ENCODE results near the gene RARG. TPM values are rescaled to one million over a fixed set of nuclear protein-coding genes. Genes with fewer than 3 reads are reported as not detected.

RARG gene
- total and polyA plus RNA-seq, 9 donors, result 8.7 to 37.0 (median 25.8) TPM

GRCh38 chr12:53276511-53276910 lies 44.5 kb upstream of the RARG start:
- DNase-seq, result no peak

GRCh38 chr12:53274445-53274844 lies 42.4 kb upstream of the RARG start:
- no peak for DNase-seq
- no peak for TF ChIP-seq CTCF (IDR thresholded peaks at IDR 0.05)
- no peak for TF ChIP-seq POLR2A (IDR thresholded peaks at IDR 0.05)
- TF ChIP-seq EP300 (IDR thresholded peaks at IDR 0.05), result no peak
- no peaks in the 10 kb centered on the region for H3K36me3 ChIP-seq
- no peaks in the 10 kb centered on the region for H3K27me3 ChIP-seq
- no peak overlapping the region for H3K4me3 ChIP-seq
- H3K4me1 ChIP-seq (ENCODE audit: insufficient read depth), result no peaks in the 10 kb centered on the region
- intact Hi-C loops (cut with DNase I), result no loop called here
- 94 to 97% (median 97%) methylated on average over 5 of the region's 5 CpGs for WGBS, 3 donors
- H3K27ac ChIP-seq, result no peak overlapping the region
- H3K9me3 ChIP-seq, result no peaks in the 10 kb centered on the region

More at GRCh38 chr12:53276511-53276910, 44.5 kb upstream of the RARG start:
- no peak overlapping the region for H3K27ac ChIP-seq
- no peaks in the 10 kb centered on the region for H3K27me3 ChIP-seq
- TF ChIP-seq POLR2A (IDR thresholded peaks at IDR 0.05) (no peak), CTCF (IDR thresholded peaks at IDR 0.05) (no peak), EP300 (IDR thresholded peaks at IDR 0.05) (no peak)
- no peak overlapping the region for H3K4me3 ChIP-seq
- no peaks in the 10 kb centered on the region for H3K4me1 ChIP-seq (ENCODE audit: insufficient read depth)
- intact Hi-C loops (cut with DNase I), result no loop called here
- no peaks in the 10 kb centered on the region for H3K9me3 ChIP-seq
- H3K36me3 ChIP-seq, result no peaks in the 10 kb centered on the region
- 93 to 97% (median 97%) methylated on average over 11 of the region's 11 CpGs for WGBS, 3 donors

GRCh38 chr12:53268630-53269562 lies 36.9 kb upstream of the RARG start:
- H3K4me1 ChIP-seq (ENCODE audit: insufficient read depth), result peaks cover 5% of the 10 kb centered on the region
- 52 to 55% (median 53%) methylated on average over 20 of the region's 20 CpGs for WGBS, 3 donors
- no peaks in the 10 kb centered on the region for H3K36me3 ChIP-seq

GRCh38 chr12:53267999-53268629 lies 36.1 kb upstream of the RARG start, which contains the start of gene ESPL1:
Gene ESPL1, plus strand, starts transcription at chr12:53268299. Its CDS starts 468 bp downstream, at chr12:53268767.
- Histone ChIP-seq H3K4me3 (peak within 1 kb of the TSS; percentile 51), H3K27ac (no peak within 1 kb of the TSS), H3K27me3 (no peaks in the 10 kb centered on the region), H3K4me1 (ENCODE audit: insufficient read depth) (peaks cover 5% of the 10 kb centered on the region), H3K9me3 (no peaks in the 10 kb centered on the region), H3K36me3 (no peaks in the 10 kb centered on the region)
- peak; percentile 72 to 85 (median 79) for DNase-seq
- intact Hi-C loops (cut with DNase I), result no loop called here
- WGBS, 3 donors, result 0 to 1% (median 1%) methylated on average over 58 of the region's 58 CpGs
- TF ChIP-seq CTCF (IDR thresholded peaks at IDR 0.05), result peak in 2 of 3 donors; percentile 39 to 50
- no peak for TF ChIP-seq POLR2A (IDR thresholded peaks at IDR 0.05)
- no peak for TF ChIP-seq EP300 (IDR thresholded peaks at IDR 0.05)

More at GRCh38 chr12:53268630-53269562, 36.9 kb upstream of the RARG start:
- TF ChIP-seq EP300 (IDR thresholded peaks at IDR 0.05) (no peak), POLR2A (IDR thresholded peaks at IDR 0.05) (no peak)
- Histone ChIP-seq H3K27ac (no peak overlapping the region), H3K27me3 (no peaks in the 10 kb centered on the region), H3K4me3 (peak overlapping the region; percentile 51), H3K9me3 (no peaks in the 10 kb centered on the region)
- no peak for DNase-seq
- intact Hi-C loops (cut with DNase I), result no loop called here
